ENCODE measurements around the gene TGDS.
A peak's percentile ranks its signal among the peaks of the same experiment; 100 is the strongest.
"Not testable (repeated sequence)": the region's sequence is repeated elsewhere in the genome, so short reads cannot be mapped to it uniquely, and the experiment has no call there.

The TGDS gene

GRCh38 chr13:94552095-94552494 is 43.9 kb downstream of the TGDS start:
- no peak for DNase-seq (ENCODE audit: low spot score)

DNA sequence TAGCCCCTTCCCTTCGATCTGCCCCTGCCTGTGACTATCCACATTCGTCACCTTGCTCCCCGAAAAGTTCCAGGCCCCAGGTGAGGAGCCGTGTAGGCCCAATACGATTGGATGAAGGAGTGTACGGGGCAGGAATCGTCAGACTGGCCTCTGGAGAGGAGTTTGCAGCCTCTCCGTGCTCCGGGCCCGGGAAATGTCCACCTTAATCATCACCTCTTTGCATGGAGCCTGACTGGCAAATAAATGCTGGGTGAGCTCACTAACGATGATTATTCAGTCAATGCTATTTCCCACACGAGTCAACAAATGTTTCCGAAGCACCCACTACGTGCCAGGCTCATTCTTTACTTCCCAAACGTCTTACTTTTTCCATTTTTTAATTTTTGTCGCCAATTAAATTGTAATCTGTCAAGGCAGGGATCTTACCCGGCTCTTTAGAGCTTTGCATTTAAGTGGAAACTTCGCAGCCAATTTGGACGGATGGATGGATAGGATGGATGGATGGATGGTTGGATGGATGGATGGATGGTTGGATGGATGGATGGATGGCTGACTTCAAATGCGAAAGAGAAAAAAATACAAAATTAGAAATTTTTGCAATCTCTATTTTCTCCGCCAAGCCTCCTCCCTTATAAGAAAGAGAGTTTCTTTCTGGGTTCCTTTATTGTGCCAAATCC is 45.8 kb downstream of the TGDS start:
- no peak for DNase-seq (ENCODE audit: low spot score)

DNA sequence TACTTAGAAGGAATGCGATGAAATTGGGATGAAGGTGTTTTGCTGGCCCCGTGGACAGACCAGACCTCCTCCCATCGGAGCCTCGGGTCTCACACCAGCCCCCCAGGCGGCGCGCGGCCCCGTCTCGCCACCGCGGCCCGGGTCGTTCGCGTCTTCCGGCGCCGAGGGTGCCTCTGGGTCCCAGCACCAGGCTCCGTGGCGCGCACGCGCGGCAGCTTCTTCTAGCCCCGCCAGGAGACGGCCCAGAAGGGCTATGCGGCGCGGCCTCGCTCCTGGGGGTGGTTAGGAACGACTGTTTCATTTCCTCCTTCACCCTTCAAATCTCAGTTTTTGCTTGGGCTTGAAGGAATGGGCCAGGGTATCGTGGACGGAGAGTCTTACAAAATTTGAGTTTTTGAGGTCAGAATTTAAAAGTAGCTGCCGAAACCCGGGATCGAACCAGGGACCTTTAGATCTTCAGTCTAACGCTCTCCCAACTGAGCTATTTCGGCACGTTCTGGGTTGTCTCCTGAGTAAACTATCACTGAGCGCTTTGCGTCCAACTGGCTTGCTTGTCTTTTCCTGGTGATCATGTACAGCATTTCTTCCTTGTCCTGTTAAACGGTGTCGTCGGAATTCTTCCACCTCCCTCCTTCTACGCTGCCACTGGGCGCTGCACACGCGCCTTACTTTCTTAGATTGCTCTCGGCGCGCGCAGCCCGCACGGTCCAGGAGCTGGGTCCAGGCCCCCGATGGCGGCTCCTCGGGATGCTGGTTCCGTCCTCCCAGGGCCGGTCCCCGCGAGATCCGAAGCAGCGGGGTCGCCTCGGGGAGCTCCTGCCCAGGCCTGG is 46.5 kb downstream of the TGDS start:
- peak; percentile 96 for DNase-seq (ENCODE audit: low spot score)

DNA sequence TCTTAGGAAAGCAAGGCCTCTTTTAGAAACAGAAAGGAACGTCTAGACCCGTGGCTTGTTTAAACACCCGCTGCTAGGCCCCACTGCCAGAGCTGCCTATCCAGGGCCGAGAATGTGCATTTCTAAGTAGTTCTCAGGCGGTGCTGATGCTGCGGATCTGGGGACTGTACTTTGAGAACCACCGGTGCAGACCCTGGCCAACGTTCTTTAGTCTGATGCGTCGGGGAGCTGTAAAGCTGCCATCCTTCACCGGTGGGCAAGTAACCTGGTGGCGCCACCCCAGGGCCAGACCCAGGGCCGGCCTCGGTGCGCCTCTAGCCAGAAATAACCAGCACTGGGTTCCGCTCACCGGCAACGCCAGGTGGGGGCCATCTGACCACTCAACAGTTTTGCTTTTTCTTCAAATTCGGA is 47.1 kb downstream of the TGDS start:
- DNase-seq (ENCODE audit: low spot score) = peak; percentile 52

DNA sequence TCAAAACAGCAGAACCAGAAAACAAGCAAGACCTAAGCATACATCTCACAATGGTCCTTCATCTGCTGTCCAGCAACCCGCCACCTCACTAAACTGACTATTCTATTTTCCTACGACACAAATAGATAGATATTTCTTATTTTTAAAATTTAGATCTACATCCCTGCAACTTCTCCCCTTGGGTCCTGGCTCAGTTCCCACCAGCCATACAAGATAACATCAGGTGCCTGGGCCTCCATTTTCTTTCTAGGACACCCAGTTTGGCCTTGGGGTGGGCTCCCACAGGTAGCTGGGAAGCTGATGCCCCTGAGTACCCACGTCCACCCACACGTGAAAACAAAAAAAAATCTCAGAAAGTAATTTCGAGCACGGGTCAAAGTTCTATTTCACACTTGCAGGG is 47.6 kb downstream of the TGDS start:
- no peak for DNase-seq (ENCODE audit: low spot score)

DNA sequence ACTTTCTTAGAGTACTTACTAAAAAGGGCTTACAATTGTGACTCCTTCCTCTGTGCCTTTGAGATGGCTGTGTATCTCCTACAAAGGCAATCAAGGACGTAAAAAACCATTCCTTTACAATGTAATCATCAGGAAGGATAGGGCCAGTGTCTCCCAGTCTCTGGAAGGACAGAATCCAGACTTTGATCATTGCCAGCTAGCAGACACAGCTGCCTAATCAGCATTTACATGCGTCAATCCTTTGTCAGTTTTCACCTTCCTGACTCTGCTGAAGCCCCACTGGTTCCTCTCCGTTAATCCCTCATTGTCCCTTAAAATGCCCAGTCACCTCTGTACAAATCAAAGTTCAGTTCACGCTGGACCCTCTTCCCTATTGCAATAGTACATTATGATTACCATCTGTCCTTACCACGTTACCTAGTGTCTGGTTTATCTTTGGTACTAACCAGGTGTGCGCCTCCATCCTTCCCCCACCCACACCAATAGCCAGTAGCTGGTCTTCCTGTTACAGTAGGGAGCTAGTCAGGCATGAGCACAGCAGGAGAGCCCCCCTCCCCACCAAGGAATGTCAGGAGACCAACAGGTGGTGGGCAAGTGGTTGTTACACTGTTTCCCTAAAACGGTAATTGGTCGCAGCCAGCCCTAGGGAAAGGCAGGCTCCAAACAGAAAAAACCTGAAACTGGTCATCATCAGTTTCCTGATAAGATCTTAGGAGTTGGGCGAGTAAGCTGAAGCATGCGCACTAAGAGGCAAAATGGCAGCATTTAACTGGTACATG is 49.7 kb downstream of the TGDS start:
- DNase-seq (ENCODE audit: low spot score) = no peak

- DNase-seq (ENCODE audit: low spot score) = no peak
Observed at GRCh38 chr13:94544922-94545321, 51.0 kb downstream of the TGDS start.

DNA sequence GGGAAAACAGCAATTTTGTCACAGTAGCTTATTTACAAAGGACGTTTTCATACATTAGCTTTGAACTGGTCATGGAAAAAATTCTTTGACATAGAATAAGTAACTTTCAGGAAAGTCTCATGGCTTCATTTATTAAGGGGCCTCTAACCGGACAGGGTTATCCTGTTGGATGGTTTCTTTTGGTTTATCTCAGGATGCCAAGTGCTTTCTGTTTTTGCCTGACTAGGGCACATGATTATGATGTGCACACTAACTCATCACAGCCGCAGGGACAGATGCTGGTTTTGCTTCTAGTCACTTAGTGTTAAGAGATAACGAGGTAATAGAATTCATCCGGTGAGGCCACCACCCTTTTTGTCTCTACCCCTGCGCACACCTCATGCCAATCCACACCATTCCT is 53.0 kb downstream of the TGDS start:
- no peak for DNase-seq (ENCODE audit: low spot score)

- DNase-seq (ENCODE audit: low spot score) = no peak
Observed at GRCh38 chr13:94537740-94538630, 58.0 kb downstream of the TGDS start.

- no peak for DNase-seq (ENCODE audit: low spot score)
Observed at GRCh38 chr13:94535775-94536174, 60.2 kb downstream of the TGDS start.

GRCh38 chr13:94535231-94535630 is 60.7 kb downstream of the TGDS start:
- no peak for DNase-seq (ENCODE audit: low spot score)

DNA sequence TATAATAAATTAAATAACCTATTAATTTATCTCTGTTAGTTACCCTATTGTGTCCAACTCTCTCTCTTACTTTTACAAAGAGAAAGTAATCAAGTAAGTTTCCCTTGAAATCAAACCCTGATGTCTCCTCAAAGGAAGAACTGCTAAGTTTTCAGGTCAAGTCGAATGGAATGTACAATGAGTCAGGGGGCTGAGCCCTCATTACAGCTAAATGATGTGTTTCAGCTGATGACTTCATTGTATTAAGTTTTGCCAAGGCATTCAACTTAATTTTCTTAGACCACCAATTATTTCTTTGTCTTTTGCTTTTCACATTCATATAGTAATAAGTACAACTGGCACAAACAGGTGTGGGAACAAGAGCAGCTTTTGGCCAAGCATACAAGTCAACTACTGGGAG is 61.8 kb downstream of the TGDS start:
- DNase-seq (ENCODE audit: low spot score) = no peak

DNA sequence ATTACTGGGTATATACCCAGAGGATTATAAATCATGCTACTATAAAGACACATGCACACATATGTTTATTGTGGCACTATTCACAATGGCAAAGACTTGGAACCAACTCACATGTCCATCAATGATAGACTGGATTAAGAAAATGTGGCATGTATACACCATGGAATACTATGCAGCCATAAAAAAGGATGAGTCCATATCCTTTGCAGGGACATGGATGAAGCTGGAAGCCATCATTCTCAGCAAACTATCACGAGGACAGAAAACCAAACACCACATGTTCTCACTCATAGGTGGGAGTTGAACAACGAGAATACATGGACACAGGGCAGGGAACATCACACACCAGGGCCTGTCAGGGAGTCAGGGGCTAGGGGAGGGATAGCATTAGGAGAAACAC is 63.7 kb downstream of the TGDS start:
- DNase-seq (ENCODE audit: low spot score) = not testable (repeated sequence)

- not testable (repeated sequence) for DNase-seq (ENCODE audit: low spot score)
Observed at GRCh38 chr13:94526956-94527355, 69.0 kb downstream of the TGDS start.

GRCh38 chr13:94525781-94526180 is 70.2 kb downstream of the TGDS start:
- DNase-seq (ENCODE audit: low spot score) = no peak

GRCh38 chr13:94524407-94524806 is 71.5 kb downstream of the TGDS start:
- no peak for DNase-seq (ENCODE audit: low spot score)

Data from putamen (tissue), 1 donor.